Suprapubic skin (tissue), 4 donors: Measurements from ENCODE around the gene AGTPBP1.

Source experiments
- POLR2A ChIP-seq, 2 donors: fragments of 450-650 bp; IDR thresholded peaks; one replicate each; pipeline ENCODE4 v1.6.1; 2017; ENCODE audit warnings: antibody characterized with exemption in 2 of 2, mild to moderate bottlenecking in 2 of 2, moderate library complexity in 2 of 2
- POLR2AphosphoS5 ChIP-seq, 3 donors: sonication (generic); formaldehyde crosslinking; IDR thresholded peaks; one replicate each; pipeline ENCODE4 v1.6.1; 2017; ENCODE audit warnings: antibody characterized with exemption in 3 of 3

- TF ChIP-seq POLR2AphosphoS5 (IDR thresholded peaks at IDR 0.05): no peak
- no peak for TF ChIP-seq POLR2A (IDR thresholded peaks at IDR 0.05)
Measured at GRCh38 chr9:85617141-85617670, 124.5 kb downstream of the AGTPBP1 start.
